Right atrium auricular region (tissue), 2 donors: Measurements from ENCODE around the gene DHRS3. TPM values are rescaled to one million over a fixed set of nuclear protein-coding genes. Genes with fewer than 3 reads are reported as not detected.

Experiments used
- DNase-seq: peaks from one replicate; pipeline ENCODE4 v3.0.0-alpha.2; 2019; ENCODE audit warnings: low spot score
- H3K27ac ChIP-seq, 2 donors: fragments of 200-600 bp; sonication (generic); 1 replicate in 1 of 2; 2 replicates in 1 of 2; pipeline ENCODE4 v1.5.1; 2016 to 2019
- H3K27me3 ChIP-seq, 2 donors: fragments of 200-600 bp; sonication (generic); one replicate each; pipeline versions ENCODE4 v1.5.1 to v1.6.0; 2017 to 2019
- H3K36me3 ChIP-seq: fragments of 200-600 bp; sonication (generic); one replicate; pipeline ENCODE4 v1.5.1; 2016
- H3K4me1 ChIP-seq, 2 donors: fragments of 200-600 bp; sonication (generic); one replicate each; pipeline versions ENCODE4 v1.5.1 to v1.6.0; 2017 to 2019
- H3K4me3 ChIP-seq, 2 donors: fragments of 200-600 bp; sonication (generic); 1 replicate in 1 of 2; 2 replicates in 1 of 2; pipeline ENCODE4 v1.5.1; 2017 to 2019; ENCODE audit warnings: mild to moderate bottlenecking in 1 of 2, moderate library complexity in 1 of 2
- H3K9me3 ChIP-seq, 2 donors: fragments of 200-600 bp; sonication (generic); one replicate each; pipeline ENCODE4 v1.5.1; 2019
- total RNA-seq, 2 donors: library from RNA; depleted of rRNA; stranded (reverse); fragments of >200 nt; gene quantifications; one replicate each; pipeline ENCODE4 v1.1.0, GENCODE V29; 2016
- TF ChIP-seq, protein P1 (sequence below), 2 donors: fragments of 200-600 bp; sonication (generic); IDR thresholded peaks; one replicate each; pipeline ENCODE4 v1.5.1; 2019; ENCODE audit warnings: antibody characterized with exemption in 2 of 2

Gene DHRS3
- total RNA-seq, 2 donors from 2014 or later, result 50.4 to 78.9 TPM

DNA sequence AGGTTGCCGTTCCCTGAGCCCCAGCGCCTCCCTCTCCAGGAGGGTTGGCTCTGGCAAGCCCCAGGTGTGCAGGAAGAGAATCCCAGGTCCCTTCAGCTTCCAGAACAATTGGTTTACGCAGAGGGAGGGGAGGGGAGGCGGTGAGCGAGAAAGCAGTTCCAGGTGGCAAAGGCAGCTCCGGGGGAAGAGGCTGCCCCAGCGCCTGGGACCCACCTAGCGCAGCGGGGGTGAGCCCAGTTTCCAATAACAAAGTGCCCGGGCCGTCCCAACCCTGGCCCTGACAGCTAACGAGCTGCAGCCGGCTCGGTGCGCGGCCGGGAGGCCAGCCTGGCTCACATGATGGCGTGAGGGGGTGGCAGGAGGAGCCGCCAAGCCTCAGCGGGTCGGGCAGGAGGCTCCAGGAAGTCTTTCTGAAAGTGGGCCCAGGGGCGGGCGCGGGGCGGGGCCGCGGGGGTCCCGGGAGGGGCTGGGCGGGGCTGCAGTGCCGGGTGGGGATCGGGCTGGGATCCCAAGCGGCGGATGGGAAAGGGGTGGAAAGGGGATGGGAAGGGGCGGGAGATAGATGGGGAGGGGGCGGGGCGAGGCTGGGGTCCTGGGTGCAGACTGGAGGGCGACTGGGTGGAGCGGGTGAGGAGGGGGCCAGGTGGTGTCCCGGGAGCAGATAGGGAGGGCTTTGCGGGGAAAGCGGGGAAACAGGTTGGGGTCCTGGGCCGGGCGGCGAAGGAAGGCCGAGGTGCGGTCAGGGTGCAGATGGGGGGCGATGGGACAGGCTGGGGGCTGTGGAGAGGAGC, 22.8 kb downstream of the DHRS3 start:
- no peaks in the 10 kb centered on the region for H3K36me3 ChIP-seq
- peak overlapping the region; percentile 4 to 41 for H3K4me3 ChIP-seq
- TF ChIP-seq, protein P1, sequence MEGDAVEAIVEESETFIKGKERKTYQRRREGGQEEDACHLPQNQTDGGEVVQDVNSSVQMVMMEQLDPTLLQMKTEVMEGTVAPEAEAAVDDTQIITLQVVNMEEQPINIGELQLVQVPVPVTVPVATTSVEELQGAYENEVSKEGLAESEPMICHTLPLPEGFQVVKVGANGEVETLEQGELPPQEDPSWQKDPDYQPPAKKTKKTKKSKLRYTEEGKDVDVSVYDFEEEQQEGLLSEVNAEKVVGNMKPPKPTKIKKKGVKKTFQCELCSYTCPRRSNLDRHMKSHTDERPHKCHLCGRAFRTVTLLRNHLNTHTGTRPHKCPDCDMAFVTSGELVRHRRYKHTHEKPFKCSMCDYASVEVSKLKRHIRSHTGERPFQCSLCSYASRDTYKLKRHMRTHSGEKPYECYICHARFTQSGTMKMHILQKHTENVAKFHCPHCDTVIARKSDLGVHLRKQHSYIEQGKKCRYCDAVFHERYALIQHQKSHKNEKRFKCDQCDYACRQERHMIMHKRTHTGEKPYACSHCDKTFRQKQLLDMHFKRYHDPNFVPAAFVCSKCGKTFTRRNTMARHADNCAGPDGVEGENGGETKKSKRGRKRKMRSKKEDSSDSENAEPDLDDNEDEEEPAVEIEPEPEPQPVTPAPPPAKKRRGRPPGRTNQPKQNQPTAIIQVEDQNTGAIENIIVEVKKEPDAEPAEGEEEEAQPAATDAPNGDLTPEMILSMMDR (IDR thresholded peaks at IDR 0.05), result no peak
- no peaks in the 10 kb centered on the region for H3K9me3 ChIP-seq
- peaks cover 0 to 100% of the 10 kb centered on the region in 2 donors for H3K4me1 ChIP-seq
- H3K27me3 ChIP-seq, result no peaks in the 10 kb centered on the region
- peak overlapping the region; percentile 76 to 93 for H3K27ac ChIP-seq
- DNase-seq, result peak; percentile 79

- Histone ChIP-seq H3K9me3 (no peaks in the 10 kb centered on the region), H3K4me1 (peaks cover 0 to 97% of the 10 kb centered on the region in 2 donors), H3K4me3 (no peak overlapping the region), H3K27ac (peak overlapping the region; percentile 76 to 93), H3K27me3 (no peaks in the 10 kb centered on the region), H3K36me3 (no peaks in the 10 kb centered on the region)
- TF ChIP-seq, protein P1 (IDR thresholded peaks at IDR 0.05), result no peak
- no peak for DNase-seq
Measured at GRCh38 chr1:12594490-12594889, 23.5 kb downstream of the DHRS3 start.

DNA sequence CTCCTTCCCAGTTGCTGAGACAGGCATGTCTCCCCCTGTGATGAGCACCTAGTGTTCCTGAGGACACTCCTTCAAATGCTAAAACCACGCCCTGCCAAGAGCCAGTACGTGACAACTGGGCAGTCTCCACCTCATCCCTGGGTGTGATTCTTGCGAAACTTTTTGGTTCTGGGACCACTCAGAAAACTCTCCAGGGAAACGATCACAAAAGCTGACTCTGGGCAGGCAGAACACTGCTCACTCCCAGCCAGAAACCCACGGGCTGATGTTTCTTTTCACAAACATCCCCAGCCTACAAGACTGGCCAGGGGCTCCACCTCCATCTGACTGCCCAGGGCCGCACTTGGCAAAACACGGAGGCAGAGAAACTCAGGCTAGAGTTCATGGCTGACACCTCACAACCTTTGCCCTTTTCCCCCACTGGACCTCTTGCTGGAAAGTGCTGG, 24.4 kb downstream of the DHRS3 start:
- Histone ChIP-seq H3K27me3 (no peaks in the 10 kb centered on the region), H3K4me1 (peaks cover 0 to 89% of the 10 kb centered on the region in 2 donors), H3K9me3 (no peaks in the 10 kb centered on the region), H3K27ac (peak overlapping the region; percentile 76 to 93), H3K36me3 (no peaks in the 10 kb centered on the region), H3K4me3 (no peak overlapping the region)
- TF ChIP-seq, protein P1 (IDR thresholded peaks at IDR 0.05), result no peak
- DNase-seq, result peak; percentile 88

GRCh38 chr1:12592496-12592895, 25.5 kb downstream of the DHRS3 start:
- H3K36me3 ChIP-seq, result no peaks in the 10 kb centered on the region
- H3K4me3 ChIP-seq, result no peak overlapping the region
- peak overlapping the region; percentile 76 to 93 for H3K27ac ChIP-seq
- H3K9me3 ChIP-seq, result no peaks in the 10 kb centered on the region
- peaks cover 0 to 78% of the 10 kb centered on the region in 2 donors for H3K4me1 ChIP-seq
- no peak for DNase-seq
- TF ChIP-seq, protein P1 (IDR thresholded peaks at IDR 0.05), result no peak
- no peaks in the 10 kb centered on the region for H3K27me3 ChIP-seq

- Histone ChIP-seq H3K9me3 (no peaks in the 10 kb centered on the region), H3K36me3 (no peaks in the 10 kb centered on the region), H3K27ac (peak overlapping the region; percentile 76 to 93), H3K27me3 (no peaks in the 10 kb centered on the region), H3K4me1 (peaks cover 0 to 67% of the 10 kb centered on the region in 2 donors), H3K4me3 (no peak overlapping the region)
- peak; percentile 82 for DNase-seq
- TF ChIP-seq, protein P1 (IDR thresholded peaks at IDR 0.05), result peak in 1 of 2 donors; percentile 36
Measured at GRCh38 chr1:12591267-12591938, 26.6 kb downstream of the DHRS3 start.
